OCI-LY1 (cell line): ENCODE measurements around the gene CDK2.

Experiments used
- CTCF ChIP-seq: fragments of 200-600 bp; sonication (generic), shearing (Covaris generic); IDR thresholded peaks from 2 replicates; pipeline ENCODE4 v1.5.1; 2017; ENCODE audit warnings: mild to moderate bottlenecking, antibody characterized with exemption, low read length, moderate library complexity, mixed read lengths
- EZH2 ChIP-seq: fragments of 200-600 bp; sonication (generic), shearing (Covaris generic); IDR thresholded peaks from 2 replicates; pipeline ENCODE4 v1.8.0; 2017; ENCODE audit warnings: borderline replicate concordance, mixed run types, mild to moderate bottlenecking, antibody characterized with exemption, low read length, moderate library complexity, mixed read lengths

DNA sequence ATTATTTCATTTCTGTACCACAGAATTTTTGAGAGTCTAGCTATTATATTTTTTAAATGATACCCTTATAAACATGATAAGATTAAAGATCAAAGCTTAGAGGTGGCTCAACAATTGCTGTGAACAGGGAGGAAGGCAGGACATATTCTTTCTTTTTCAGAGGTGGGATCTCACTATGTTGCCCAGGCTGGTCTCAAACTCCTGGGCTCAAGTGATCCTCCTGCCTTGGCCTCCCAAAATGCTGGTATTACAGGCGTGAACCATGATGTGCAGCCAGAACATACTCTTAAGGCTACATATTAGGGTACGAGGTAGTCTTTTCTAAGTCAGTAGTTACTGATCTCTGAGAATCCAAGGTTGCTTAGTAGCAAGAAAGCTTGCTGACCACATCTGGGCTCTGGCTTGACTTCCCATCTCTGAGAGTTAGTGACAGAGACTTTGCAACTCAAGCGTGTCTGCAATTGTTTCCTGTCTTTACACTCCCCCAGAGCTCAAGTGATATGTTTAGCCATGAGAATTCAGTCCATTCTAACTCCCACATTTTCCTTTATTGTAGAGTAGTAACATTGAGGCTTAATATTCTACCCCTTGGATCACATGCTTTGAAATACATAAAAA lies 15.8 kb downstream of the CDK2 start:
- TF ChIP-seq CTCF = no peak
- no peak for TF ChIP-seq EZH2
